Measurements from ENCODE around the gene LRRK2. TPM values are rescaled to one million over a fixed set of nuclear protein-coding genes. Genes with fewer than 3 reads are reported as not detected.
"Not testable (repeated sequence)": the region's sequence is repeated elsewhere in the genome, so short reads cannot be mapped to it uniquely, and the experiment has no call there.

The LRRK2 gene
- total RNA-seq, 1 donor from 2014 or later = 7.4 TPM

DNA sequence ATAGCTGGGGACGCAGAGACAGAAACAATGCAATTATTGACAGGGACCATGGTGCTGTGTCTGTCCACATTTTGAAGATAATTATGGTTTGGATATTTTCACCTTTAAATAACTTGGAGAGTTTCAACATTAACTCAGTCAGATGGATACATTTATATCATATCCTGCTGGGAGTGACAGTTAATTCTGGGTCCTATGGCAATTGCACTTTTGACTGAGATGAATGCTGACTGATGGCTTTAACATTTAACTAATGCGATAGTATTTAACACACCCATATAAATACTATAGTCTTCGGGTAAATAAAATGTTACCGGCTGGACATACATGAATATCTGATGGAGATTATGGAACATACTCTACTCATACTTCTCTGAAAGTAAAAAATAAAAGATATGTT lies 118.3 kb downstream of the LRRK2 start:
- intact Hi-C loops (cut with DNase I) = no loop called here
- DNase-seq = no peak
- no peak for ATAC-seq (ENCODE audit: poor library complexity)

GRCh38 chr12:40344312-40344711 lies 119.5 kb downstream of the LRRK2 start:
- intact Hi-C loops (cut with DNase I) = no loop called here
- DNase-seq (no peak), ATAC-seq (ENCODE audit: poor library complexity) (no peak)

DNA sequence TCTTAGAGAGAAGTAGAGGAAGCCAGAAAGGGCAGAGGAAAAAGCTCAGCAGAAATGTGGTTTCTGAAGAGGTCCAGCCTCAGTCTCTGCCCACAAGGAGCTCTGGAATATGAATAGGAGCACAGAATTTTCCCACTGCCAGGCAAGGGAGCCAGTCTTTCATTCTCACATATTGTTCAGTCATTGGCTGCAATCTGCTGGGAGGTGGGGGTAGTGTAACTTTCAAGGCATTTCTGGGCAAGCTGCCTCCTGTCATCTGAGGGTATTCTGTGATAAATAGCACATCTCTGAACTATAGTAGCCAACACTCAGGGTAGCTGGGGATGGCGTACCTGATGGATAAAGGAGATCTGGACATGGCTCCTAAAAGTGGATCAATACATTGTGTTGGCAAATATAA lies 127.2 kb downstream of the LRRK2 start:
- intact Hi-C loops (cut with DNase I) = no loop called here
- peak; percentile 41 for ATAC-seq (ENCODE audit: poor library complexity)

DNA sequence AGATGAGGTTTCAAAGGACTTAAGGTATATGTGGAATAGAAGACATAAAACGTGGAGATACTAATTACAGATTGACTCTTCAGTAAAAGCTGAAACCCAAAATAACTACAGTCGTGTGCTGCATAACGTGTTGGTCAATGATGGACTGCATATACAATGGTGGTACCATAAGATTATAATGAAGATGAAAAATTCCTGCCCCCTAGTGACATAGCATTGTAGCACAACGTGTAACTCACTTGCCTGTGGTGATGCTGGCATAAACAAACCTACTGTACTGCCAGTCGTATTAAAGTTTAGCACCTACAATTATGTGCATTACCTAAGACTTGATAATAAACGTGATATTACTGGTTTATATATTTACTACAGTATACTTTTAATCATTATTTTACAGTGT lies 150.3 kb downstream of the LRRK2 start:
- intact Hi-C loops (cut with DNase I) = no loop called here
- ATAC-seq (ENCODE audit: poor library complexity) (no peak), DNase-seq (no peak)

More for the DNA sequence above, 127.2 kb downstream of the LRRK2 start:
- DNase-seq = no peak

- no peak for ATAC-seq (ENCODE audit: poor library complexity)
- intact Hi-C loops (cut with DNase I) = no loop called here
- no peak for DNase-seq
These were observed 151.9 kb downstream of the LRRK2 start for GRCh38 chr12:40376533-40377267.

DNA sequence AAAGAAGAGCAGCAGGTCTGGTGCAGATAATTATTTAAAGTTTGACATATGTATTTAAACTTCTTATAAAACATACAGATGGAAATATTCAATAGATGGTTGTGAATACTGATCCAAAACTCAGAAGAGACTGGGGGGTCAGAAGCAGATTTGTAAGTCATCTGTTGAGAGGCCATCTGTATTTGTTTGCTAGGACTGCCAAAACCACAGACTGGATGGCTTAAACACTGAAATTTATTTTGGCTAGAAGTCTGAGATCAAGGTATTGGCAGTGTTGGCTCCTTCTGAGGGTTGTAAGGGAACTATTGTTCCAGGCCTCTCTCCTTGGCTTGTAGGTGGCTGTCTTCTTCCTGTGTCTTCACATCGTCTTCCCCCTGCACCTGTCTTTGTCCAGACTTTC lies 153.9 kb downstream of the LRRK2 start:
- ATAC-seq (ENCODE audit: poor library complexity) (no peak), DNase-seq (no peak)
- intact Hi-C loops (cut with DNase I) = no loop called here

GRCh38 chr12:40382217-40382616 lies 157.4 kb downstream of the LRRK2 start:
- intact Hi-C loops (cut with DNase I) = no loop called here
- no peak for ATAC-seq (ENCODE audit: poor library complexity)
- no peak for DNase-seq

DNA sequence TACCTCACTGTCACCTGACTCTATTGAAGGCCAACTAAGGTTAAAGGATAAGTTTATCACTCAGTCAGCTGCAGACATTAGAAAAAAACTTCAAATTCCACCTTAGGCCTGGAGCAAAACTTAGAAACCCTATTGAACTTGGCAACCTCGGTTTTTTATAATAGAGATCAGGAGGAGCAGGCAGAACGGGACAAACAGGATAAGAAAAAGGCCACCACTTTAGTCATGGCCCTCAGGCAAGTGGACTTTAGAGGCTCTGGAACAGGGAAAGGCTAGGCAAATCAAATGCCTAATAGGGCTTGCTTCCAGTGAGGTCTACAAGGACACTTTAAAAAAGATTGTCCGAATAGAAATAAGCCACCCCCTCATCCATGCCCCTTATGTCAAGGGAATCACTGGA lies 162.5 kb downstream of the LRRK2 start:
- ATAC-seq (ENCODE audit: poor library complexity); intact Hi-C loops (cut with DNase I); DNase-seq: not testable (repeated sequence)

- DNase-seq = no peak
- intact Hi-C loops (cut with DNase I) = no loop called here
- ATAC-seq (ENCODE audit: poor library complexity) = no peak
These were observed 166.2 kb downstream of the LRRK2 start for GRCh38 chr12:40390980-40391379.

DNA sequence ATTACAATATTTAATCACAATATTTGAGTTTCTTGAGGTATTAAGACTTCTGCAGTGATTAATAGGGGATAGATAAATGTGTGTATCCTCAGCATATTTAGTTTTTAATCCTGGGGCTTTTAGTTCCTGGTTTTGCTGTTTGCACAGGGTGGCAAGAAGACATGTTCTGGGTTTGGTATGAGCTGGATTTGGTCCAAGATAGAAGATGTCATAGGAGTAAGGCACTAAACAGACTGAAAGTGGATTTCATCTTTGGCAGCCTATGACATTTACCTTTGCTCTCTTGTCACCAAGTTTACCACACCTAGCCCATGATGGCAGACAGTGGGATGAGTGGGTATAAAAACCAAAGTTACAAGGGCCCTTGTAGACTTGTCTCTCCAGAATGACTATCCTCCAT lies 168.2 kb downstream of the LRRK2 start:
- intact Hi-C loops (cut with DNase I) = no loop called here

DNA sequence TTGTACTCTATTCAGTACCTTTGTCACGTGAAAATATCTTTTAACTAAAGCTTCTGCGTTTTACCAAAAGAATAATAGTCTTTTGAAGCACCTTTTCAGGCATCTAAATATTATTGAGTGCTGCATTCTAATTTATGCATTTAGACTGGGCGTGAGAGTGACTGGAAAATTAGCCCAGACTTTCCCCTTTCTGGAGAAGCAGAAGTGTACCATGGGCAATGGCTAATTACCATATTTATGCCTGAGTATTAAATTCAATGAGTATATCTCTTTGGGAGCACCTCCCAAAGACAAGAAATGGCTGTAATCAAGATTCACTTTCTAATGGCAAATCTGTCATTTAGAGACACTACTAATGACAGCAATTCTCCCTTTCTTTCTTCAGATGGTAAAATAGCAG lies 174.9 kb downstream of the LRRK2 start:
- ATAC-seq (ENCODE audit: poor library complexity) (no peak), DNase-seq (no peak)
- intact Hi-C loops (cut with DNase I) = no loop called here

More for the DNA sequence above, 168.2 kb downstream of the LRRK2 start:
- no peak for ATAC-seq (ENCODE audit: poor library complexity)
- DNase-seq = no peak

- DNase-seq = no peak
- no peak for ATAC-seq (ENCODE audit: poor library complexity)
- intact Hi-C loops (cut with DNase I) = no loop called here
These were observed 180.6 kb downstream of the LRRK2 start for GRCh38 chr12:40405419-40405818.

Other genes starting within 250 kb of the LRRK2 start
- gene SLC2A13, start 118.9 kb upstream of the LRRK2 start, total RNA-seq = 6.6 TPM

Measured in Right ventricle myocardium superior (tissue), 1 donor.